GM12891 (cell line): ENCODE measurements around the gene SRRM4.

Experiments used
- POLR2A ChIP-seq: IDR thresholded peaks from 2 replicates; pipeline ENCODE4 v1.6.1; 2011; ENCODE audit warnings: low read depth, low read length, control low read depth
- POLR2AphosphoS5 ChIP-seq: IDR thresholded peaks from 2 replicates; pipeline ENCODE4 v1.6.1; 2011; ENCODE audit warnings: low read depth, low read length, control low read depth
- POU2F2 ChIP-seq: IDR thresholded peaks from 2 replicates; pipeline ENCODE4 v1.6.1; 2011; ENCODE audit warnings: low read depth, mild to moderate bottlenecking, control low read depth, low read length, moderate library complexity
- TAF1 ChIP-seq: IDR thresholded peaks from 2 replicates; pipeline ENCODE4 v1.6.1; 2011; ENCODE audit warnings: low read depth, low read length, control low read depth

DNA sequence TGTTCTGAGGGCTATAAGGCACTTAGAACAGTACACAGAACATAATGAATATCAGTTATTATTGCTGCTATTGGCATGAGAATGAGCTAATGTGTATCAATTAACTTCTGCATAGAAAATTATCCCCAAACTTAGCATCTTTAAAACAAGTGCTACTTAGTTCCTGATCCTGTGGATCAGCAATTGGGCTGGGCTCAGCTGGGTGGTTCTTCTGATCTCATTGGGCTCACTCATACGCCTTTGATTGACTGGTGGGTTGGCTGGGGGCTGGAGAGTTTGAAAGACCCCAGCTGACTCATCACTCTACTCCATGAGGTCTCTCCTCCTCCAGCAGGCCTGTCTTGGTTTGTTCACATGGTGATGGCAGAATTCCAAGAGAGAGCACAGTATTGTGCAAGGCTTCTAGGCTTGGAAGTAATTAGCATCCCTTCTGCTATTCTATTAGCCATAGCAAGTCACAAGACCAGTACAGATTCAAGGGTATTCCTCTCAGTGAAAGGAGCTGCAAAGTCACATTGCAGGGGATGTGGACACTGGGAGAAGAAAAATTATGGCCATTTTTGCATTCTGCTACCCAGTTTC is 170.2 kb downstream of the SRRM4 start:
- TF ChIP-seq POLR2A (no peak), POLR2AphosphoS5 (no peak), POU2F2 (no peak), TAF1 (no peak)
